Fibroblast of lung (primary cell): ENCODE results near the gene MCF2L. TPM values are rescaled to one million over a fixed set of nuclear protein-coding genes. Genes with fewer than 3 reads are reported as not detected.

Experiments
- DNase-seq, 2 donors: peaks; one replicate each; pipeline versions ENCODE4 v3.0.0 to v3.0.0-alpha.2; 2010; ENCODE audit warnings: low read depth in 2 of 2
- H2AFZ ChIP-seq: 2 replicates; pipeline ENCODE4 v1.5.1; 2012; ENCODE audit warnings: low read length, control low read depth, inconsistent platforms
- H3K27ac ChIP-seq: 2 replicates; pipeline ENCODE4 v1.5.1; 2011; ENCODE audit warnings: low read length, control low read depth; ENCODE audit not compliant: insufficient read depth
- H3K27me3 ChIP-seq: 2 replicates; pipeline ENCODE4 v1.5.1; 2011; ENCODE audit warnings: mild to moderate bottlenecking, low read length; ENCODE audit not compliant: control insufficient read depth, insufficient read depth
- H3K36me3 ChIP-seq: 2 replicates; pipeline ENCODE4 v1.5.1; 2011; ENCODE audit warnings: low read length; ENCODE audit not compliant: control insufficient read depth, insufficient read depth
- H3K4me1 ChIP-seq: 2 replicates; pipeline ENCODE4 v1.5.1; 2011; ENCODE audit warnings: low read length; ENCODE audit not compliant: control insufficient read depth, insufficient read depth; ENCODE audit errors: extremely low read depth
- H3K4me2 ChIP-seq: 2 replicates; pipeline ENCODE4 v1.5.1; 2011; ENCODE audit warnings: low read length, control low read depth; ENCODE audit not compliant: insufficient read depth; ENCODE audit errors: extremely low read depth
- H3K4me3 ChIP-seq, 4 experiments: fragments of 200-600 bp in 1 of 4; sonication (generic) in 1 of 4; replicated peaks in 1 of 4; 2 replicates each; pipeline ENCODE4 v1.5.1; 2011 to 2016; ENCODE audit warnings: low read length in 4 of 4, low read depth in 3 of 4, mild to moderate bottlenecking in 3 of 4, control low read depth in 2 of 4, inconsistent platforms in 1 of 4, mixed read lengths in 1 of 4; ENCODE audit not compliant: insufficient read depth in 1 of 4; ENCODE audit errors: control extremely low read depth in 1 of 4
- H3K79me2 ChIP-seq: 2 replicates; pipeline ENCODE4 v1.5.1; 2012; ENCODE audit warnings: mild to moderate bottlenecking, low read length, inconsistent platforms; ENCODE audit not compliant: control insufficient read depth, insufficient read depth
- H3K9ac ChIP-seq: 2 replicates; pipeline ENCODE4 v1.5.1; 2011; ENCODE audit warnings: mild to moderate bottlenecking, low read length, control low read depth; ENCODE audit not compliant: insufficient read depth
- H3K9me3 ChIP-seq: 2 replicates; pipeline ENCODE4 v1.5.1; 2012; ENCODE audit warnings: low read depth, low read length; ENCODE audit not compliant: control insufficient read depth, insufficient read depth
- H4K20me1 ChIP-seq: 2 replicates; pipeline ENCODE4 v1.5.1; 2011; ENCODE audit warnings: low read length; ENCODE audit not compliant: control insufficient read depth, insufficient read depth; ENCODE audit errors: extremely low read depth
- CTCF ChIP-seq, 2 donors: IDR thresholded peaks in 1 of 2; conservative IDR thresholded peaks in 1 of 2; 1 replicate in 1 of 2; 2 replicates in 1 of 2; pipeline ENCODE4 v1.5.1; 2011 to 2012; ENCODE audit warnings: low read length in 2 of 2, control low read depth in 1 of 2, inconsistent platforms in 1 of 2, low read depth in 1 of 2, mild to moderate bottlenecking in 1 of 2
- EZH2 ChIP-seq: IDR thresholded peaks from 2 replicates; pipeline ENCODE4 v1.5.1; 2012; ENCODE audit warnings: low read length, control low read depth, mild to moderate bottlenecking; ENCODE audit errors: missing control alignments
- polyA plus RNA-seq, 2 donors: library from polyadenylated mRNA; depleted of rRNA in 1 of 2; stranded (reverse) in 1 of 2; unstranded in 1 of 2; fragments of >200 nt; gene quantifications; 2 replicates each; pipeline ENCODE4 v1.2.1, GENCODE V29; 2011 to 2012; ENCODE audit warnings: missing spikeins in 1 of 2
- total RNA-seq: library from RNA; depleted of rRNA; stranded (reverse); fragments of >200 nt; gene quantifications from 2 replicates; pipeline ENCODE4 v1.2.1, GENCODE V29; 2014

MCF2L gene
- total and polyA plus RNA-seq, 2 donors (not counting 1 experiment from before 2014, with no cell fraction given), result 0.18 to 3.3 TPM

- no peak for DNase-seq
- Histone ChIP-seq H3K4me2 (no peak overlapping the region), H3K27me3 (no peaks in the 10 kb centered on the region), H3K9me3 (no peaks in the 10 kb centered on the region), H3K27ac (no peak overlapping the region), H3K36me3 (no peaks in the 10 kb centered on the region), H4K20me1 (no peaks in the 10 kb centered on the region), H3K79me2 (no peaks in the 10 kb centered on the region), H3K9ac (no peak overlapping the region), H3K4me3 (no peak overlapping the region), H2AFZ (no peak overlapping the region), H3K4me1 (no peaks in the 10 kb centered on the region)
- TF ChIP-seq CTCF (conservative IDR thresholded peaks at IDR 0.05 in 1 of 2, IDR thresholded peaks at IDR 0.05 in 1 of 2; ENCODE audit: low read depth in 1 of 2, low read length in 2 of 2) (no peak), EZH2 (no peak)
These were observed 101.1 kb downstream of the MCF2L start for GRCh38 chr13:113069861-113070805.

- H3K4me1 ChIP-seq, result no peaks in the 10 kb centered on the region
- TF ChIP-seq CTCF (conservative IDR thresholded peaks at IDR 0.05 in 1 of 2, IDR thresholded peaks at IDR 0.05 in 1 of 2; ENCODE audit: low read depth in 1 of 2, low read length in 2 of 2), result no peak
- no peaks in the 10 kb centered on the region for H3K27me3 ChIP-seq
- no peak overlapping the region for H2AFZ ChIP-seq
- H3K4me3 ChIP-seq, result no peak overlapping the region
- H3K9me3 ChIP-seq, result no peaks in the 10 kb centered on the region
- H3K36me3 ChIP-seq, result no peaks in the 10 kb centered on the region
- H3K27ac ChIP-seq, result no peak overlapping the region
- H3K4me2 ChIP-seq, result no peak overlapping the region
- DNase-seq, result no peak
- H3K9ac ChIP-seq, result no peak overlapping the region
- no peaks in the 10 kb centered on the region for H4K20me1 ChIP-seq
- H3K79me2 ChIP-seq, result no peaks in the 10 kb centered on the region
These were observed 101.8 kb downstream of the MCF2L start for GRCh38 chr13:113070855-113071254.

GRCh38 chr13:113072376-113072775, 103.4 kb downstream of the MCF2L start:
- Histone ChIP-seq H3K27ac (no peak overlapping the region), H3K36me3 (no peaks in the 10 kb centered on the region), H3K27me3 (no peaks in the 10 kb centered on the region), H3K4me3 (no peak overlapping the region), H3K9me3 (no peaks in the 10 kb centered on the region), H4K20me1 (no peaks in the 10 kb centered on the region), H2AFZ (no peak overlapping the region), H3K4me1 (no peaks in the 10 kb centered on the region), H3K4me2 (no peak overlapping the region), H3K9ac (no peak overlapping the region), H3K79me2 (no peaks in the 10 kb centered on the region)
- DNase-seq, result no peak
- TF ChIP-seq CTCF (conservative IDR thresholded peaks at IDR 0.05 in 1 of 2, IDR thresholded peaks at IDR 0.05 in 1 of 2; ENCODE audit: low read depth in 1 of 2, low read length in 2 of 2) (no peak), EZH2 (no peak)
